CD8-positive, alpha-beta memory T cell (primary cell): Measurements from ENCODE around the gene WFDC13. TPM values are rescaled to one million over a fixed set of nuclear protein-coding genes. Genes with fewer than 3 reads are reported as not detected.
"Not testable (repeated sequence)": the region's sequence is repeated elsewhere in the genome, so short reads cannot be mapped to it uniquely, and the experiment has no call there.

Experiments used
- CTCF ChIA-PET: fragments of 350-600 bp; sonication (Branson Sonifier 250); formaldehyde crosslinking; loops from one replicate; lab custom pipeline; 2021; ENCODE audit warnings: antibody characterized with exemption; lab: Charles Lee
- POLR2A ChIA-PET: fragments of 350-600 bp; sonication (Branson Sonifier 250); formaldehyde crosslinking; loops from one replicate; lab custom pipeline; 2021; ENCODE audit warnings: antibody characterized with exemption; lab: Charles Lee
- DNase-seq, 5 donors: peaks; one replicate each; pipeline versions ENCODE4 v3.0.0 to v3.0.0-alpha.2; 2020 to 2022; ENCODE audit warnings: mixed read lengths in 1 of 5
- H3K27ac ChIP-seq: one replicate; pipeline ENCODE4 v1.7.0; 2013; ENCODE audit warnings: low read depth, mild to moderate bottlenecking, low read length, moderate library complexity
- H3K27me3 ChIP-seq: 2 replicates; pipeline ENCODE4 v1.7.0; 2013; ENCODE audit warnings: low read length, mild to moderate bottlenecking; ENCODE audit not compliant: insufficient read depth, poor library complexity, severe bottlenecking
- H3K36me3 ChIP-seq: 2 replicates; pipeline ENCODE4 v1.7.0; 2013; ENCODE audit warnings: mild to moderate bottlenecking, low read length, moderate library complexity; ENCODE audit not compliant: insufficient read depth
- H3K4me1 ChIP-seq: 2 replicates; pipeline ENCODE4 v1.7.0; 2013; ENCODE audit warnings: mild to moderate bottlenecking, low read length, moderate library complexity; ENCODE audit not compliant: insufficient read depth
- H3K4me3 ChIP-seq: 2 replicates; pipeline ENCODE4 v1.7.0; 2013; ENCODE audit warnings: mild to moderate bottlenecking, low read length
- H3K9me3 ChIP-seq: 2 replicates; pipeline ENCODE4 v1.7.0; 2013; ENCODE audit warnings: mild to moderate bottlenecking, low read length
- H3K27ac Mint-ChIP-seq, 8 donors: one replicate each; pipeline ENCODE4 v1.8.0; 2020 to 2021; ENCODE audit warnings: mixed read lengths in 8 of 8, mild to moderate bottlenecking in 6 of 8, inconsistent platforms in 3 of 8, moderate library complexity in 3 of 8
- H3K27me3 Mint-ChIP-seq, 2 donors: one replicate each; pipeline ENCODE4 v1.8.0; 2020 to 2021; ENCODE audit warnings: mixed read lengths in 2 of 2, mild to moderate bottlenecking in 1 of 2, moderate library complexity in 1 of 2
- H3K36me3 Mint-ChIP-seq, 3 donors: one replicate each; pipeline ENCODE4 v1.8.0; 2020 to 2021; ENCODE audit warnings: mixed read lengths in 3 of 3, inconsistent platforms in 1 of 3, mild to moderate bottlenecking in 1 of 3
- H3K4me1 Mint-ChIP-seq, 3 donors: one replicate each; pipeline ENCODE4 v1.8.0; 2020 to 2021; ENCODE audit warnings: mixed read lengths in 3 of 3, inconsistent platforms in 1 of 3, mild to moderate bottlenecking in 1 of 3
- H3K4me3 Mint-ChIP-seq, 7 donors: one replicate each; pipeline ENCODE4 v1.8.0; 2020 to 2021; ENCODE audit warnings: mixed read lengths in 7 of 7, mild to moderate bottlenecking in 6 of 7, moderate library complexity in 4 of 7, inconsistent platforms in 2 of 7
- H3K9me3 Mint-ChIP-seq, 5 donors: one replicate each; pipeline ENCODE4 v1.8.0; 2020 to 2022; ENCODE audit warnings: mixed read lengths in 5 of 5, mild to moderate bottlenecking in 3 of 5, moderate library complexity in 2 of 5, inconsistent platforms in 1 of 5
- polyA plus RNA-seq: library from polyadenylated mRNA; unstranded; fragments of 300-500 nt; fragmentation: Illumina TruSeq; gene quantifications from one replicate; pipeline ENCODE4 v1.2.3, GENCODE V29; 2021
- total RNA-seq, 2 experiments: library from RNA; stranded (reverse); gene quantifications; one replicate each; pipeline ENCODE4 v1.2.3, GENCODE V29; 2021

The WFDC13 gene
- total and polyA plus RNA-seq, 3 experiments from 2014 or later = not detected

DNA sequence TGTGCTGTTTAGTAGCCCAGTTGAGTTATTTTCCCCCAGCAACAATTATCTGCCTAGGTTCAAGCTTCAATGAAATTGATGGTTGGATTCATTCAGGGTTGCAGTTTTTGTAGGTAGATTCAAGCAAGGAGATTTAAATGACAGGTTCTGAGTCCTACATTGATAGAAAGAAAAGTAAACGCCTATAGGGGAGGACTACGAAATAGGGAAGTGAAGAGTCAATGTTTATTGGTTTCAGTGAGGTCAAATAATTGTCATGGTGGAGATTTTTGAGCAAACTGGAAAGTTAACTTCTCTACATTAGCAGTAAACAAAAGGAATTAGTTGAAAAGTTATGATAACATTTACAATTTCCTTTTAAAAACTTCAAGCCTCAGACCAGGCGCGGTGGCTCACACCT, 734 bp upstream of the WFDC13 start:
- POLR2A ChIA-PET = no interaction called here
- Histone ChIP-seq H3K27me3 (no peaks in the 10 kb centered on the region), H3K4me3 (no peak overlapping the region), H3K27ac (no peak overlapping the region), H3K36me3 (no peaks in the 10 kb centered on the region), H3K4me1 (no peaks in the 10 kb centered on the region), H3K9me3 (no peaks in the 10 kb centered on the region)
- Mint-ChIP-seq H3K9me3 (peaks cover 0 to 1% (median 0%) of the 10 kb centered on the region in 5 donors), H3K36me3 (no peaks in the 10 kb centered on the region), H3K4me1 (no peaks in the 10 kb centered on the region), H3K27ac (no peak overlapping the region), H3K27me3 (peaks cover 7 to 29% of the 10 kb centered on the region in 2 donors), H3K4me3 (no peak overlapping the region)
- CTCF ChIA-PET = no interaction called here
- DNase-seq = no peak

DNA sequence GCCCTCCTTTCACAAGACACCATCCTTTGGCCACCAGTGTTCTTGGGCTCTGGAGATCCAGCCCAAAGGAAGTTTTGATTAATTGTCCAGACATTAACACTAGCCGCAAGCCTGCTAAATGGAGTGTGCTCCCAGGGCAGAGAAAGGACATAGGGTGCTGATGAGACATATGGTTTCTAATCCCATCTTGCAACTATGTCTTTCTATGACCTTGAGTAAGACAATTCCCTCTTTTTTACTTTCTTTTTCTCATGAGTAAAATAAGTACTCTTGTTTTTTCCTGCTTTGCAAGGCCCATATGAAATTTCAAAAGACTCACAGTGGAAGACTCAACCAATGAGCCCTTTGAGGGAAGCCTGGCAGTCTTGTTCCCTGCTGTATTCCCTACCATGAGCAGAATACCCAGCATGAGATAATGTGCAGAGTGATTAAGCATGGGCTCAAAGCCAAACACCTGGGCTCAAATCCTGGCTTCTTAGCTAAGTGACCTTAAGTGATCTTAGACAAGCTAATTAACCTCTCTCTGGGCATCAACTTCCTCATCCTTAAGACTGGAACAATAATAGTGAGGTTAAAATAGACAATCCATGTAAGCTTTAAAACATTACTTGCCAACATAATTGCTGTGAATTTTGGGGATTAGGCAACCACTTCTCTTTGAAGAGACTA, 3.3 kb downstream of the WFDC13 start, which contains the start of gene WFDC10B:
Gene WFDC10B, minus strand, starts transcription at position 51 of the 669 bp plus-strand sequence. CDS start 19,027 bp downstream, outside the sequence.
- H3K36me3 ChIP-seq = no peaks in the 10 kb centered on the region
- Mint-ChIP-seq H3K4me3 (no peak within 1 kb of the TSS), H3K9me3 (no peaks in the 10 kb centered on the region), H3K27me3 (peaks cover 13 to 49% of the 10 kb centered on the region in 2 donors), H3K4me1 (no peaks in the 10 kb centered on the region), H3K27ac (peak within 1 kb of the TSS in 1 of 8 donors; percentile 4), H3K36me3 (no peaks in the 10 kb centered on the region)
- no peaks in the 10 kb centered on the region for H3K9me3 ChIP-seq
- CTCF ChIA-PET = no interaction called here
- no peaks in the 10 kb centered on the region for H3K4me1 ChIP-seq
- POLR2A ChIA-PET = no interaction called here
- DNase-seq = no peak
- no peak within 1 kb of the TSS for H3K4me3 ChIP-seq
- H3K27ac ChIP-seq = no peak within 1 kb of the TSS
- H3K27me3 ChIP-seq = no peaks in the 10 kb centered on the region

DNA sequence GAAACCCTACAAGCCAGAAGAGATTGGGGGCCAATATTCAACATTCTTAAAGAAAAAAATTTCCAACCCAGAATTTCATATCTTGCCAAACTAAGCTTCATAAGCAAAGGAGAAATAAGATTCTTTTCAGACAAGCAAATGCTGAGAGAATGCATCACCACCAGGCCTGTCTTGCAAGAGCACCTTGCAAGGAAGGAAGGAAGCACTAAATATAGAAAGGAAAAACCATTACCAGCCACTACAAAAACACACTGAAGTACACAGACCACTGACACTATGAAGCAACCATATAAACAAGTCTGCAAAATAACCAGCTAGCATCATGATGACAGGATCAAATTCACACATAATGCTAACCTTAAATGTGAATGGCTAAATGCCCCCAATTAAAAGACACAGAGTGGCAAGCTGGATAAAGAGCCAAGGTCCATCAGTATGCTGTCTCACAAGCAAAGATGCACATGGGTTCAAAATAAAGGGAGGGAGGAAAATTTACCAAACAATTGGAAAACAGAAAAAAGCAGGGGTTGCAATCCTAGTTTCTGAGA, 14.4 kb downstream of the WFDC13 start:
- POLR2A ChIA-PET, H3K36me3 Mint-ChIP-seq, H3K27ac ChIP-seq, H3K9me3 Mint-ChIP-seq, CTCF ChIA-PET, H3K27ac Mint-ChIP-seq, H3K4me1 ChIP-seq, H3K9me3 ChIP-seq, H3K36me3 ChIP-seq, H3K4me3 ChIP-seq, H3K27me3 ChIP-seq: not testable (repeated sequence)
- DNase-seq = peak in 1 of 5 donors; percentile 3
- H3K4me1 Mint-ChIP-seq = peaks cover 10 to 11% (median 10%) of the 10 kb centered on the region in 3 donors
- H3K27me3 Mint-ChIP-seq = peaks cover 18 to 39% of the 10 kb centered on the region in 2 donors
- H3K4me3 Mint-ChIP-seq = peak overlapping the region in 2 of 7 donors; percentile 18 to 20

DNA sequence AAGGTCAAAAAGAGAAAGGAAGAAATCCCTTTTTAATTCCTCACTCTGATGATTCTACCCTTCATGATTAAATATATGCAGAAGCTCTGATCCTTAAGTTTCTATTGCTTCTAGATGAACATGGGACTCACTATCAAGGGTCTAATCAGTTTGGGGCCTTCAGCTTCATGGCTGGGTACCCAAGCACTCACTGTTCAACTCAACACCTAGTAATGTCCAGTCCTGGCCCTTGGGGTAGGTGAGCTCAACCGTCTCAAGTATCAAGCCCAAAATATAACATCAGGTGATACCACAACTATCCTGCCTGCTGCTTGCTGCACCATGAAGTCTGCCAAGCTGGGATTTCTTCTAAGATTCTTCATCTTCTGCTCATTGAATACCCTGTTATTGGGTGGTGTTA, 20.2 kb downstream of the WFDC13 start, which contains the start of gene SPINT4:
Gene SPINT4, plus strand, starts transcription at position 301 of the 400 bp plus-strand sequence. Its CDS starts 21 bp downstream, at position 322.
- H3K27me3 ChIP-seq = no peaks in the 10 kb centered on the region
- Mint-ChIP-seq H3K27ac (peak within 1 kb of the TSS in 1 of 8 donors; percentile 14), H3K9me3 (peaks cover 0 to 2% (median 0%) of the 10 kb centered on the region in 5 donors), H3K36me3 (peaks cover 0 to 2% (median 0%) of the 10 kb centered on the region in 3 donors), H3K27me3 (peaks cover 8 to 46% of the 10 kb centered on the region in 2 donors), H3K4me3 (no peak within 1 kb of the TSS), H3K4me1 (no peaks in the 10 kb centered on the region)
- DNase-seq = no peak
- ChIA-PET POLR2A (no interaction called here), CTCF (no interaction called here)
- no peak within 1 kb of the TSS for H3K27ac ChIP-seq
- H3K36me3 ChIP-seq = no peaks in the 10 kb centered on the region
- H3K4me3 ChIP-seq = no peak within 1 kb of the TSS
- H3K9me3 ChIP-seq = no peaks in the 10 kb centered on the region
- no peaks in the 10 kb centered on the region for H3K4me1 ChIP-seq

DNA sequence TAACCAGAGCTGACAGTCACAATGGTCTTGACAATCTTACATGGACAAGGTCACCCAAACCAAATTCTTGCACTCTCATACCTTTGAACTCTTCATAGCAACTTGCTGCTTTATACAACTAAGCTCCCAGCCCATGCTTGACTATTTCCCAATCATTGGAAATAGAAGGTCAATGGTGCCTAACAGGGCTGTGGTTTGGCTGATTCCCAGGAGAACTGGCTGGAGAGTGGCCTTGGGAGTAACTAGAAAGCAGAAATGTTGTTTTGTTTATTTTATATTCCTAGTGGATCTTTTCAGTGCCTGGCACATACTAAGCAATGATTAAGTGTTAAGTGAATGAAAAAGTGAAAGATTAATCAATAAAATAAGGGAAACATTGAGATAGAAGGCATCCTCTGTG, 23.3 kb downstream of the WFDC13 start:
- ChIA-PET POLR2A (no interaction called here), CTCF (no interaction called here)
- no peak overlapping the region for H3K27ac Mint-ChIP-seq
- Histone ChIP-seq H3K4me3 (no peak overlapping the region), H3K4me1 (no peaks in the 10 kb centered on the region), H3K36me3 (no peaks in the 10 kb centered on the region), H3K27me3 (no peaks in the 10 kb centered on the region), H3K9me3 (no peaks in the 10 kb centered on the region), H3K27ac (no peak overlapping the region)
- H3K36me3 Mint-ChIP-seq = peaks cover 0 to 2% (median 0%) of the 10 kb centered on the region in 3 donors
- peaks cover 0 to 6% (median 0%) of the 10 kb centered on the region in 5 donors for H3K9me3 Mint-ChIP-seq
- H3K4me1 Mint-ChIP-seq = no peaks in the 10 kb centered on the region
- H3K27me3 Mint-ChIP-seq = peaks cover 2 to 40% of the 10 kb centered on the region in 2 donors
- no peak overlapping the region for H3K4me3 Mint-ChIP-seq
- DNase-seq = no peak

DNA sequence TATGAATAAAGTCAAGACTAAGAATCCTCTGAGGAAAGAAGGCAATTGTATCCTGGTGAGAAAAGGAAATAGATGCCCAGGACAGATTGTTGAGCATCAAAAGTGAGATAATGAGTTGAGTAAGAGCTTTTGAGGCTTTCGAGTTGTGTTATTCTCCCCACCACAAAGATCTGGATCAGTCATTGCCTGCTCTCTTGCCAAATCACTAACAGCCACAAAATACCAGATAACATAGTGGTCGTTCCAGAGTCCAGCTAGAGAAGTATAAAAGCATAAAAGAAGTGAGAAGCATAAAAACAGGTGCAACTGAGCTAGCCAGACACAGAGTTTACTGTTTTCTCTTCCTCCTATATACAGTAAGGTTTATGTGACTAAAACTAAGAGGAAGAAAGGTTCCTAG, 25.2 kb downstream of the WFDC13 start:
- Mint-ChIP-seq H3K36me3 (peaks cover 0 to 3% (median 0%) of the 10 kb centered on the region in 3 donors), H3K4me3 (no peak overlapping the region), H3K27ac (no peak overlapping the region), H3K27me3 (peaks cover 5 to 46% of the 10 kb centered on the region in 2 donors), H3K4me1 (no peaks in the 10 kb centered on the region), H3K9me3 (peaks cover 6 to 17% (median 13%) of the 10 kb centered on the region in 5 donors)
- ChIA-PET POLR2A (no interaction called here), CTCF (no interaction called here)
- Histone ChIP-seq H3K27ac (no peak overlapping the region), H3K4me1 (no peaks in the 10 kb centered on the region), H3K27me3 (no peaks in the 10 kb centered on the region), H3K4me3 (no peak overlapping the region), H3K36me3 (no peaks in the 10 kb centered on the region), H3K9me3 (peaks cover 3% of the 10 kb centered on the region)
- DNase-seq = no peak

DNA sequence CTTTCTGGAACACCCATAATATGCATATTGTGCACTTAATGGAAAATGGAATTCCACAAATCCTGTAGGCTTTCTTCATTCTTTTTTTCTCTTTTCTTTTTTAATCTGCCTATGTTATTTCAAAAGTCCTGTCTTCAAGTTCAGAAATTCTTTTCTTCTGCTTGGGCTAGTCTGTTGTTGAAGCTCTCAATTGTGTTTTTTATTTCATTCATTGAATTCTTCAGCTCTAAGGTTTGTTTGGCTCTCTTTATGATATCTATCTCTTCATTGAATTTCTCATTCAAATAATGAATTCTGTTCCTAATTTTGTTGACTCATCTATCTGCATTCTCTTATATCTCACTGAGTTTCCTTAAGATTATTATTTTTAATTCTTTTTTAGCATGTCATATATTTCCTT, 30.4 kb downstream of the WFDC13 start:
- Mint-ChIP-seq H3K27me3 (peaks cover 24 to 38% of the 10 kb centered on the region in 2 donors), H3K27ac (no peak overlapping the region), H3K36me3 (peaks cover 0 to 4% (median 2%) of the 10 kb centered on the region in 3 donors), H3K4me3 (no peak overlapping the region), H3K9me3 (peaks cover 16 to 34% (median 28%) of the 10 kb centered on the region in 5 donors), H3K4me1 (no peaks in the 10 kb centered on the region)
- H3K27ac ChIP-seq = no peak overlapping the region
- CTCF ChIA-PET = no interaction called here
- no peaks in the 10 kb centered on the region for H3K4me1 ChIP-seq
- no peaks in the 10 kb centered on the region for H3K27me3 ChIP-seq
- H3K4me3 ChIP-seq = no peak overlapping the region
- POLR2A ChIA-PET = no interaction called here
- no peaks in the 10 kb centered on the region for H3K36me3 ChIP-seq
- DNase-seq = no peak
- H3K9me3 ChIP-seq = peaks cover 5% of the 10 kb centered on the region

DNA sequence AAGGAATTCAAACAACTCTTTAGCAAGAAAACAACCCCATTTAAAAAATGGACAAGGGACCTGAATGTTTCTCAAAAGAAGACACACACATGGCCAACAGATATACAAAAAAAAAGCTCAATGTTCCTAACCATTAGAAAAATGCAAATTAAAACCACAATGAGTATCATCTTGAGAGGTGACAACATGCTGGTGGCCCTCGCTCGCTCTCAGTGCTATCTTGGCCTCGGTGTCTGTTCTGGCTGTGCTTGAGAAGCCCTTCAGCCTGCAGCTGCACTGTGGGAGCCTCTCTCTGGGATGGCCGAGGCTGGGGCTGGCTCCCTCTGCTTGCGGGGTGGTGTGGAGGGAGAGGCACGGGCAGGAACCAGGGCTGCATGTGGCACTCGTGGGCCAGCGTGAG, 33.7 kb downstream of the WFDC13 start:
- H3K4me1 ChIP-seq = no peaks in the 10 kb centered on the region
- H3K9me3 ChIP-seq = peaks cover 5% of the 10 kb centered on the region
- H3K9me3 Mint-ChIP-seq = peaks cover 16 to 28% (median 26%) of the 10 kb centered on the region in 5 donors
- peaks cover 0 to 4% (median 2%) of the 10 kb centered on the region in 3 donors for H3K36me3 Mint-ChIP-seq
- H3K27ac Mint-ChIP-seq = no peak overlapping the region
- no peak overlapping the region for H3K27ac ChIP-seq
- POLR2A ChIA-PET = no interaction called here
- H3K36me3 ChIP-seq = no peaks in the 10 kb centered on the region
- H3K4me3 ChIP-seq = no peak overlapping the region
- DNase-seq = no peak
- H3K4me1 Mint-ChIP-seq = no peaks in the 10 kb centered on the region
- CTCF ChIA-PET = interaction anchor here (1.2 kb wide), 1 partner anchor 95 kb away, joined by 3 read pairs; no protein-coding TSS in a partner anchor
- peaks cover 31 to 41% of the 10 kb centered on the region in 2 donors for H3K27me3 Mint-ChIP-seq
- no peaks in the 10 kb centered on the region for H3K27me3 ChIP-seq
- H3K4me3 Mint-ChIP-seq = no peak overlapping the region
